ENCODE data around the gene FLYWCH2.

FLYWCH2 gene

DNA sequence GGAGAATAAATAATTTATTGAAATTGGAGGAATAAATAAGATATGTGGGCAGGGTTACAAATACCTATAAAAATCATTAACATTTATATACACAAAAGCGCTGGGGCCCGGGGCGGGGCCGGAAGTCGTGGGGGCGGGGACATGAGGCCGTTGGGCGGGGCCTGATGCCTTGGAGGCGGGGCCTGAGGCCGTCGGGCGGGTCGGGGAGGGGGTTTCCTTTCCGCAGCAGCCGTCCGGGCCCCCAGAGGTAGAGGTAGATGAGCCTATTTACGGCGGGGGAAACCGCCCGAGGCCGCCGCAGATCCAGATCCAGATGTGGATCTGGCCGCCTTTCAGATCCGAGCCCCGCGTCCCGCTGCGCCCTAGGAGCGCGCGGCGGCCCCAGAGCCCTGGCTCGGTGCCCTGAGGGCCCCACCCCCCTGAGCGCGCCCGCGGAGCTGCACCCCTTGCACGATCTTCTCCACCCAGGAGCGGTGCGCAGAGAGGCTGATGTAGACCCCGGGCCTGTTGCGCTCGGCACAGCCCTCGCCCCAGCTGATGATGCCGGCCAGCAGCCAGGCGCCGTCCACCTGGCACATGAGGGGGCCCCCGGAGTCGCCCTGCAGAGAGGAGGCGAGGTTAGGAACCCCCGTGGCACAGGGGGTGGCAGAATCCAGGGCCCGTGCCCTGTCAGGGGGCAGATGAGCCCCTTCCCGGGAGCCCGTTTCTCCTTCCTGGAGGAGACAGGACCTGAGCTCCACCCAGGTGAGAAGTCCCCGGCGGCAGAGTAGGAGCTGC, 30.1 kb upstream of the FLYWCH2 start:
- H3K4me3 ChIP-seq (ENCODE audit: low read depth, low read length) = no peak overlapping the region
- no peak for DNase-seq (ENCODE audit: low read depth)

- H3K4me3 ChIP-seq (ENCODE audit: low read depth, low read length) = no peak overlapping the region
- no peak for DNase-seq (ENCODE audit: low read depth)
These were observed 29.4 kb upstream of the FLYWCH2 start for GRCh38 chr16:2853531-2854073.

- H3K4me3 ChIP-seq (ENCODE audit: low read depth, low read length) = no peak overlapping the region
- no peak for DNase-seq (ENCODE audit: low read depth)
These were observed 28.2 kb upstream of the FLYWCH2 start for GRCh38 chr16:2854700-2855309.

DNA sequence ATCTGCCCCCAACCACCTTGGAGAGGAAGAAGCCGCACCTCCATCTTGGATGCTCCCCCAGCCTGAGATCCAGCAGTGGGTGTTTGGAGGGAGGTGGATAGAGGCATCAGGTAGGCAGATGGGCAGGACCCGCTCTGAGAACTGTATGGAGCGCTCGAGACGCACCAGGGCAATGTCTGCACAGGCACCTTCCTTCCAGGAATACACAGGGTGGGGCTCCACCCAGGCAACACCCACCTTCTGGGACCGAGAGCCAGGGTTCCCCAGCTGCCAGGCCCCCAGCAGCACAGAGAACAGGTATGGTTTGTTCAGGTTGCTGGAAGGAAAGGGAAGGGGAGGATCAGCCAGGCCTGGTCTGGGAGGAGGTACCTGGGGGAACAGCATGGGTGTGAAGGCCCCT, 27.5 kb upstream of the FLYWCH2 start:
- DNase-seq (ENCODE audit: low read depth) = no peak
- no peak overlapping the region for H3K4me3 ChIP-seq (ENCODE audit: low read depth, low read length)

- DNase-seq (ENCODE audit: low read depth) = no peak
- H3K4me3 ChIP-seq (ENCODE audit: low read depth, low read length) = no peak overlapping the region
These were observed 26.8 kb upstream of the FLYWCH2 start for GRCh38 chr16:2856061-2856670.

DNA sequence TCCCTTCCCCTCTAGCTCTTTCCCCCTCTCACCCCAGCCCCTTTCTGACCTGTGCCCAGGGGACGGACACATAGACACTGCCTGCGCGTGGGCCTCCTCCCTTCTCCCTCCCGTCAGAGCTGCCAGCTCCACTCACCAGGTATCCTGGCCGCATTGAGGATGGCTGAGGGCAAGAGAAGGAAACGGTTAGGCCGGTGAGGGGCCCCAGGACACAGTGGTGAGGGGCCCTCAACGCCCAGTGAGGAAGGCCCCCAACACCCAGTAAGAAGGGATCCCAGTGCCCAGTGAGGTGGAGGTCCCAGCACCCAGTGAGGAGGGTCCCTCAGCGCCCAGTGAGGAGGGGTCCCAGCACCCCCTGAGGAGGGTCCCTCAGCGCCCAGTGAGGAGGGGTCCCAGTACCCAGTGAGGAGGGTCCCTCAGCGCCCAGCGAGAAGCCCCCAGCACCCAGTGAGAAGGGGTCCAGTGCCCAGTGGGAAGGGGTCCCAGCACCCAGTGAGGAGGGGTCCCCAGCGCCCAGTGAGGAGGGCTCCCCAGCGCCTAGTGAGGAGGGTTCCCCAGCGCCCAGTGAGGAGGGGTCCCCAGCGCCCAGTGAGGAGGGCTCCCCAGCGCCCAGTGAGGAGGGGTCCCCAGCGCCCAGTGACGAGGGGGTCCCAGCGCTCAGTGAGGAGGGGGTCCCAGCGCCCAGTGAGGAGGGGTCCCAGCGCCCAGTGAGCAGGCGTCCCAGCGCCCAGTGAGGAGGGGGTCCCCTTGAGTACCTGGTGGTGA, 26.1 kb upstream of the FLYWCH2 start:
- H3K4me3 ChIP-seq (ENCODE audit: low read depth, low read length) = no peak overlapping the region
- no peak for DNase-seq (ENCODE audit: low read depth)

DNA sequence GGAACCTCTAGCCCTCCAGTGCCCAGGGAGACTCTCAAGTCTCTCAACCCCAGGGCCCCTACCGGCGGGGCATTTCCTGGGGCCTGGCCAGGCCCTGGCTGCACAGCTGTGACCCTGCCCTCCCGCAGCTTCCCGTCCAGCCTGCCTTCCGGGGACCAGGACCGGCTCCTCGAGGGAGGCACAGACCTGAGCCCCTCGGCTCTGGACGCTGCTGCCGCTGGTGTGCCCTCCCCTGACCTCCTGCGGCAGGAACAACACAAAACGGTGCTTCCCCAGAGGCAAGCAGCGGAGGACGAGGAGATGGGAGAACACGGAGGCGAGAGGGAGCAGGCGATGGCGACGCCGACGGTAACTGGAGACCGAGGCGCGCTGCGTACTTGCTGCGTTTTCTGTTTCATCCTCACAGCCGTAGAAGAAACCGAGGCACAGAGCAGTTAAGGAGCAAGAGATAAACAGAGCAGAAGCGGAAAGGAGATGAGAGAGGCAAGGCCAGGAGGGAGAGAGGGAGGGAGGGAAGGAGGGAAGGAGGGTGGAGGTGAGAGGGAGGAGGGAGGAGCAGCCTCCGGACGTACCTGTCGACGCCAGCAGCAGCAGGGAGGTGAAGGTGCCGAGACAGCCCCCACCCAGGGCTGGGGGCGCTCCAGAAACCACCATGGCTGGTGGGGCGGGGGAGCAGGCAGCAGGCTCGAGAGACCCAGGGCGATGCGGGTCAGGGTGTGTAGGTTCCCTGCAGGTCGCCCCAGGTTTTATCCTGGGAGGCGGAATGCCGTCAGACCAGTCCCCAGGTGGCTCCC, 25.4 kb upstream of the FLYWCH2 start, which contains the start of gene PRSS22:
Gene PRSS22, minus strand, starts transcription at position 720 of the 794 bp plus-strand sequence. Its CDS starts 66 bp downstream, at position 654.
- H3K4me3 ChIP-seq (ENCODE audit: low read depth, low read length) = no peak within 1 kb of the TSS
- no peak for DNase-seq (ENCODE audit: low read depth)

- H3K4me3 ChIP-seq (ENCODE audit: low read depth, low read length) = no peak overlapping the region
- DNase-seq (ENCODE audit: low read depth) = no peak
These were observed 24.6 kb upstream of the FLYWCH2 start for GRCh38 chr16:2858245-2859025.

- H3K4me3 ChIP-seq (ENCODE audit: low read depth, low read length) = no peak overlapping the region
- no peak for DNase-seq (ENCODE audit: low read depth)
These were observed 23.2 kb upstream of the FLYWCH2 start for GRCh38 chr16:2859686-2860265.

DNA sequence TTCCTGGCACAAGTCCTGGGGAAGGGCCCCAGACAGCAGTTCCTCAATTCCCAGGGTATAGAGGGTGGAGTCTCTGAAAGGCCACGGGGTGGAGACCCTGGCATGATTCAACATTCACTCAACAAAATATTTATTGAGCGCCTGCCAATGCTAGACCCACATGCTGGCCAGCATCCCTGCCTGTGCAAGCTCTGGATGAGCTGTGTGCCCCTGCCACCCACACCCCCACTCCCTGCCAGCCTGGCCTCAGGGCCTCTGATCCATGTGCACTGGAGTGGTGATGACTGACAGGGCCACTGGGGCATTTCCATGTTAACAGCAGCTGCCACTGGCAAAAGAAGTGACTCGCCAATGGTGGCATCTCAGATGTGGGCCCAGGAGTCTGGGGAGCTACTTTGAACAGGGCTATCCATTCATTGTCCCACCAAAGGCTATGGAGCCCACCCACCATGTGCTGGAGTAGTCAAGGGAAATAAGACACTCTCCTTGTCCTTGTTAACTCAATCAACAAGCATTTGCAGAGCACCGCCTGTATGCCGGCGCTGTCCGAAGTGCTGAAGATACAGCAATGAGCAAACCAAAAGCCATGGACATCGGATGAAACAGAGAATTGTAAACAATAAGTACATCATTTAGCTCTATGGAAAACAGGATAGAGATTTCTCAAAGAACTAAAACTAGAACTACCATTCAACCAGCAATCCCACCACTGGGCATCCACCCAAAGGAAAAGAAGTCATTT, 22.0 kb upstream of the FLYWCH2 start:
- H3K4me3 ChIP-seq (ENCODE audit: low read depth, low read length) = no peak overlapping the region
- DNase-seq (ENCODE audit: low read depth) = no peak

DNA sequence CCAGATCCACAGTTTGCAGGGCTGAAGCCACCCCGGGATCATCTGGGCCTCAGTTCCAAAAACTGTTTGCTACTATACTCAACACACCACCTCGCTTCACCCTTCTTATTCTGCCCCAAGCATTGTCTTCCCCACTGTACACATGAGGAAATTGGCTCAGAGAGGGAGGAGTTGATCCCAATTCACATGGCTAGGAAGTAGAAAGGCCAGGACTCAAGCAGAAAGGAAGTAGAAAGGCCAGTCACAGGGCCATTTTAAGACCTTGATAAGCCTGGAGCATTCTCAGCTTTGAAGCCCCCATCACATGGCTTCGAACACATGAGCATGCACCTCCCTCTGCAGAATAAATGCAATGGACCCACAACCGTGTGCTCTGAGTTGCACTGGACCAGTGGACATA, 17.4 kb upstream of the FLYWCH2 start:
- DNase-seq (ENCODE audit: low read depth) = no peak
- no peak overlapping the region for H3K4me3 ChIP-seq (ENCODE audit: low read depth, low read length)

GRCh38 chr16:2866431-2866830, 16.6 kb upstream of the FLYWCH2 start:
- no peak for DNase-seq (ENCODE audit: low read depth)
- no peak overlapping the region for H3K4me3 ChIP-seq (ENCODE audit: low read depth, low read length)

GRCh38 chr16:2867661-2867986, 15.4 kb upstream of the FLYWCH2 start:
- peak overlapping the region; percentile 63 for H3K4me3 ChIP-seq (ENCODE audit: low read depth, low read length)
- DNase-seq (ENCODE audit: low read depth) = no peak

- H3K4me3 ChIP-seq (ENCODE audit: low read depth, low read length) = peak overlapping the region; percentile 63
- DNase-seq (ENCODE audit: low read depth) = peak; percentile 60
These were observed 14.8 kb upstream of the FLYWCH2 start for GRCh38 chr16:2867987-2868789.

DNA sequence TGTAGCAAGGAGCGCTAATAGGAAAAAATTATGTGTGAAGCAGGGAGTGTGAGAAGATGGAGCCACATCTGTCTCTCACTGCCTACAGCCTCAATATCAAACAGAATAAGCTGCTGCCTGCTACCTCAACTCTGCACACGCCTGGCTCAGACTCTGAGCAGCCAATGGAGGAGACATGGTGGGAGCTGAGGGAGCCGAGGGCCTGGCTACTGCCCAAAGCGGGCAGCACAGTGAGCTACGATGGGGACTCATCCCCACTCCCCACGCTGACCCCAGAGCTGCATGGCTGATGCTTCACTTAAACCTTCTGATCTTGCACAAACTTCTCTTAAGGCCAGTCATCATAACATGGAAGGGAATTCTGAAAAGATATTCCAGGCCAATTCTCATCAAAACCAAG, 11.1 kb upstream of the FLYWCH2 start:
- no peak overlapping the region for H3K4me3 ChIP-seq (ENCODE audit: low read depth, low read length)
- DNase-seq (ENCODE audit: low read depth) = no peak

GRCh38 chr16:2874032-2874911, 8.7 kb upstream of the FLYWCH2 start:
- DNase-seq (ENCODE audit: low read depth) = no peak
- no peak overlapping the region for H3K4me3 ChIP-seq (ENCODE audit: low read depth, low read length)

All from skeletal muscle cell (primary cell).